Panc1 (cell line): ENCODE measurements around the gene NDUFV3. TPM values are rescaled to one million over a fixed set of nuclear protein-coding genes. Genes with fewer than 3 reads are reported as not detected.

Experiments
- ATAC-seq: fragments of 200-7000 bp; cut with Tn5 transposase; 2 replicates; pipeline ENCODE4 v1.9.1; 2020; ENCODE audit warnings: mild to moderate bottlenecking, moderate library complexity
- BruUV-seq: library from RNA; stranded (reverse); fragments of 400-500 nt; replicated peaks from 2 replicates; lab custom pipeline; 2021; lab: Mats Ljungman, UMichigan
- CTCF ChIA-PET: fragments of 300-600 bp; sonication (Branson Sonifier 250); formaldehyde crosslinking; loops from one replicate; lab custom pipeline; 2022; ENCODE audit warnings: antibody characterized with exemption; lab: Charles Lee
- POLR2A ChIA-PET: fragments of 300-600 bp; sonication (Branson Sonifier 250); formaldehyde crosslinking; loops from one replicate; lab custom pipeline; 2022; ENCODE audit warnings: antibody characterized with exemption; lab: Charles Lee
- DNase-seq: peaks from one replicate; pipeline ENCODE4 v3.0.0-alpha.2; 2010; ENCODE audit warnings: low read depth, low spot score
- H3K27ac ChIP-seq: 2 replicates; pipeline ENCODE4 v1.5.1; 2011; ENCODE audit warnings: mild to moderate bottlenecking, low read length, inconsistent platforms
- H3K27me3 ChIP-seq: fragments of 200-500 bp; sonication (Bioruptor generic); 2 replicates; pipeline ENCODE4 v1.6.0; 2014; ENCODE audit warnings: low read length, inconsistent platforms; ENCODE audit not compliant: control insufficient read depth, insufficient read depth
- H3K36me3 ChIP-seq: fragments of 200-500 bp; sonication (Bioruptor generic); 2 replicates; pipeline ENCODE4 v1.5.1; 2014; ENCODE audit warnings: inconsistent platforms, mild to moderate bottlenecking, low read length, moderate library complexity; ENCODE audit not compliant: control insufficient read depth, insufficient read depth
- H3K4me1 ChIP-seq: 2 replicates; pipeline ENCODE4 v1.5.1; 2011; ENCODE audit warnings: inconsistent platforms, mild to moderate bottlenecking, low read length, moderate library complexity; ENCODE audit not compliant: control insufficient read depth, insufficient read depth
- H3K4me3 ChIP-seq, 2 experiments: 2 replicates each; pipeline ENCODE4 v1.5.1; 2011 to 2012; ENCODE audit warnings: low read depth in 2 of 2, low read length in 2 of 2, mild to moderate bottlenecking in 2 of 2, inconsistent platforms in 1 of 2, moderate library complexity in 1 of 2
- H3K9me3 ChIP-seq: fragments of 200-500 bp; sonication (Bioruptor generic); 2 replicates; pipeline ENCODE4 v1.5.1; 2014; ENCODE audit warnings: low read depth, mild to moderate bottlenecking, inconsistent platforms, low read length, moderate library complexity; ENCODE audit not compliant: control insufficient read depth, insufficient read depth
- POLR2AphosphoS5 ChIP-seq: IDR thresholded peaks from 2 replicates; pipeline ENCODE4 v1.6.1; 2012; ENCODE audit warnings: mild to moderate bottlenecking, low read depth, low read length, moderate library complexity
- SIN3A ChIP-seq: IDR thresholded peaks from 2 replicates; pipeline ENCODE4 v1.6.1; 2012; ENCODE audit warnings: low read depth, mild to moderate bottlenecking, low read length, moderate library complexity, borderline replicate concordance; ENCODE audit not compliant: insufficient read depth
- TCF7L2 ChIP-seq: IDR thresholded peaks from 2 replicates; pipeline ENCODE4 v1.6.1; 2011; ENCODE audit warnings: mild to moderate bottlenecking, low read depth, low read length, inconsistent platforms
- in situ Hi-C: cut with HindIII; loops from 2 replicates; pipeline ENCODE4 v1.10.0; 2016; ENCODE audit warnings: low sequenced_read_pairs, low pct_unique_long_range_greater_than_20kb
- intact Hi-C: fragments of 100-400 bp; cut with micrococcal nuclease; formaldehyde crosslinking; loops from one replicate; pipeline ENCODE4 v1.10.0; 2022; ENCODE audit not compliant: unreplicated experiment
- microRNA-seq: library from miRNA; unstranded; fragments of <30 nt; microRNA quantifications from one replicate; pipeline ENCODE4 v1.1.0, GENCODE V29; 2020; ENCODE audit not compliant: unreplicated experiment
- total RNA-seq: library from RNA; stranded (reverse); gene quantifications from one replicate; pipeline ENCODE4 v1.2.1, GENCODE V29; 2021; ENCODE audit not compliant: unreplicated experiment
- TF ChIP-seq, protein P1 (sequence below): fragments of 450-650 bp; IDR thresholded peaks from 2 replicates; pipeline ENCODE4 v1.5.1; 2017; ENCODE audit warnings: mild to moderate bottlenecking
- TF ChIP-seq, protein P2 (sequence below), 2 experiments: IDR thresholded peaks; 2 replicates each; pipeline ENCODE4 v1.6.1; 2011 to 2012; ENCODE audit warnings: low read depth in 2 of 2, control low read depth in 1 of 2, low read length in 1 of 2, mild to moderate bottlenecking in 1 of 2, moderate library complexity in 1 of 2; ENCODE audit not compliant: insufficient read depth in 1 of 2

Gene NDUFV3
- total RNA-seq, 1 experiment from 2014 or later: 21.1 TPM

DNA sequence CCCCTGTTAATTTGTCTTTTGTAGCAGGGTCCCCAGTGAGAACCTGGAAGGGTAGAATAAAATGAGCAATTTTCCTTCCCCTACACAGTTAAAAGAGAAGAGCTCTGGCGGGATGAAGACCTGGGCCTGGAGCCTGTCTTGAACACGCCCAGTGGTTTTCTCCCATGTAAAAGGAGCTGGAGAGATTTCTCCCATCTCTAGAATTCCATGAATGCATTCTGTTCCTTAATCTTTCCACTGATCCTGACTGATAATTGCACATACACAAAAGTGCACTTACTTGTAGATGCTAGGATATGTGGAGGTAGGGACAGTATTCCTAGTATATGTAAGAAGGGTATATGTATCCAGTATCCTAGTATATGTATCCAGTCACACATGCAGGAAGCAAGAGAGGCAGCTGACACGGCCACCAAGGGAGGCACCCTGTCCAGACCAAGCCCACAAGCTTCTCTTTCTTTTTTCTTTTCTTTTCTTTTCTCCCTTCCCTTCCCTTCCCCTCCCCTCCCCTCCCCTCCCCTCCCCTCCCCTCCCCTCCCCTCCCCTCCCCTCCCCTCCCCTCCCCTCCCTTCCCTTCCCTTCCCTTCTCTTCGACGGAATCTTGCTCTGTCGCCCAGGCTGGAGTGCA is 69.4 kb downstream of the NDUFV3 start:
- TF ChIP-seq, protein P1, sequence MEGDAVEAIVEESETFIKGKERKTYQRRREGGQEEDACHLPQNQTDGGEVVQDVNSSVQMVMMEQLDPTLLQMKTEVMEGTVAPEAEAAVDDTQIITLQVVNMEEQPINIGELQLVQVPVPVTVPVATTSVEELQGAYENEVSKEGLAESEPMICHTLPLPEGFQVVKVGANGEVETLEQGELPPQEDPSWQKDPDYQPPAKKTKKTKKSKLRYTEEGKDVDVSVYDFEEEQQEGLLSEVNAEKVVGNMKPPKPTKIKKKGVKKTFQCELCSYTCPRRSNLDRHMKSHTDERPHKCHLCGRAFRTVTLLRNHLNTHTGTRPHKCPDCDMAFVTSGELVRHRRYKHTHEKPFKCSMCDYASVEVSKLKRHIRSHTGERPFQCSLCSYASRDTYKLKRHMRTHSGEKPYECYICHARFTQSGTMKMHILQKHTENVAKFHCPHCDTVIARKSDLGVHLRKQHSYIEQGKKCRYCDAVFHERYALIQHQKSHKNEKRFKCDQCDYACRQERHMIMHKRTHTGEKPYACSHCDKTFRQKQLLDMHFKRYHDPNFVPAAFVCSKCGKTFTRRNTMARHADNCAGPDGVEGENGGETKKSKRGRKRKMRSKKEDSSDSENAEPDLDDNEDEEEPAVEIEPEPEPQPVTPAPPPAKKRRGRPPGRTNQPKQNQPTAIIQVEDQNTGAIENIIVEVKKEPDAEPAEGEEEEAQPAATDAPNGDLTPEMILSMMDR: no peak
- TF ChIP-seq SIN3A: no peak
- TF ChIP-seq, protein P2, sequence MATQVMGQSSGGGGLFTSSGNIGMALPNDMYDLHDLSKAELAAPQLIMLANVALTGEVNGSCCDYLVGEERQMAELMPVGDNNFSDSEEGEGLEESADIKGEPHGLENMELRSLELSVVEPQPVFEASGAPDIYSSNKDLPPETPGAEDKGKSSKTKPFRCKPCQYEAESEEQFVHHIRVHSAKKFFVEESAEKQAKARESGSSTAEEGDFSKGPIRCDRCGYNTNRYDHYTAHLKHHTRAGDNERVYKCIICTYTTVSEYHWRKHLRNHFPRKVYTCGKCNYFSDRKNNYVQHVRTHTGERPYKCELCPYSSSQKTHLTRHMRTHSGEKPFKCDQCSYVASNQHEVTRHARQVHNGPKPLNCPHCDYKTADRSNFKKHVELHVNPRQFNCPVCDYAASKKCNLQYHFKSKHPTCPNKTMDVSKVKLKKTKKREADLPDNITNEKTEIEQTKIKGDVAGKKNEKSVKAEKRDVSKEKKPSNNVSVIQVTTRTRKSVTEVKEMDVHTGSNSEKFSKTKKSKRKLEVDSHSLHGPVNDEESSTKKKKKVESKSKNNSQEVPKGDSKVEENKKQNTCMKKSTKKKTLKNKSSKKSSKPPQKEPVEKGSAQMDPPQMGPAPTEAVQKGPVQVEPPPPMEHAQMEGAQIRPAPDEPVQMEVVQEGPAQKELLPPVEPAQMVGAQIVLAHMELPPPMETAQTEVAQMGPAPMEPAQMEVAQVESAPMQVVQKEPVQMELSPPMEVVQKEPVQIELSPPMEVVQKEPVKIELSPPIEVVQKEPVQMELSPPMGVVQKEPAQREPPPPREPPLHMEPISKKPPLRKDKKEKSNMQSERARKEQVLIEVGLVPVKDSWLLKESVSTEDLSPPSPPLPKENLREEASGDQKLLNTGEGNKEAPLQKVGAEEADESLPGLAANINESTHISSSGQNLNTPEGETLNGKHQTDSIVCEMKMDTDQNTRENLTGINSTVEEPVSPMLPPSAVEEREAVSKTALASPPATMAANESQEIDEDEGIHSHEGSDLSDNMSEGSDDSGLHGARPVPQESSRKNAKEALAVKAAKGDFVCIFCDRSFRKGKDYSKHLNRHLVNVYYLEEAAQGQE (IDR thresholded peaks at IDR 0.05; ENCODE audit: insufficient read depth in 1 of 2, low read depth in 2 of 2, low read length in 1 of 2): no peak
- no peak for TF ChIP-seq POLR2AphosphoS5
- no peak for TF ChIP-seq TCF7L2
- Histone ChIP-seq H3K4me3 (no peak overlapping the region), H3K4me1 (no peaks in the 10 kb centered on the region), H3K27me3 (no peaks in the 10 kb centered on the region), H3K36me3 (no peaks in the 10 kb centered on the region), H3K27ac (no peak overlapping the region), H3K9me3 (no peaks in the 10 kb centered on the region)
- ChIA-PET POLR2A (interaction anchor here (0.7 kb wide), 1 partner anchor 11 kb away, joined by 3 read pairs; no protein-coding TSS in a partner anchor), CTCF (no interaction called here)
- BruUV-seq: no TSS peak
- DNase-seq (no peak), ATAC-seq (no peak)
- in situ Hi-C loops: no loop called here
- intact Hi-C loops: no loop called here

Small RNA genes lying within 50 kb of the gene (microRNA-seq; reads per million reads assigned to microRNA genes)
- gene MIR5692B: not detected

Other genes starting within 250 kb of the NDUFV3 start
- gene PDE9A, start 239.7 kb upstream of the NDUFV3 start, total RNA-seq: 0.72 TPM
- 36.7 TPM for gene WDR4, start 13.8 kb upstream of the NDUFV3 start, total RNA-seq
- 0.05 TPM for gene ERVH48-1, start 32.3 kb downstream of the NDUFV3 start, total RNA-seq
- gene PKNOX1, start 81.3 kb downstream of the NDUFV3 start, total RNA-seq: 16.5 TPM
- 62.5 TPM for gene CBS, start 182.5 kb downstream of the NDUFV3 start, total RNA-seq
- gene U2AF1, start 214.3 kb downstream of the NDUFV3 start, total RNA-seq: 22.8 TPM